Measurements from ENCODE around the gene SEMA3G. TPM values are rescaled to one million over a fixed set of nuclear protein-coding genes. Genes with fewer than 3 reads are reported as not detected.
A peak's percentile ranks its signal among the peaks of the same experiment; 100 is the strongest.

SEMA3G gene
- total RNA-seq, 6 experiments from 2014 or later: not detected

GRCh38 chr3:52428151-52429005 lies 16.5 kb downstream of the SEMA3G start:
- peaks cover 6% of the 10 kb centered on the region for H3K4me1 Mint-ChIP-seq (ENCODE audit: low read depth)
- peaks cover 14% of the 10 kb centered on the region for H3K27me3 Mint-ChIP-seq (ENCODE audit: insufficient read depth)
- H3K27ac Mint-ChIP-seq: no peak overlapping the region
- peak; percentile 74 for DNase-seq
- no peak overlapping the region for H3K4me3 Mint-ChIP-seq
- peak; percentile 85 for TF ChIP-seq CTCF (IDR thresholded peaks at IDR 0.05)
- no peaks in the 10 kb centered on the region for H3K9me3 Mint-ChIP-seq
- H3K36me3 Mint-ChIP-seq (ENCODE audit: low read depth): no peaks in the 10 kb centered on the region

GRCh38 chr3:52423173-52423572 lies 21.7 kb downstream of the SEMA3G start:
- Mint-ChIP-seq H3K4me1 (ENCODE audit: low read depth) (no peaks in the 10 kb centered on the region; the same call in 1 of the 2 replicates), H3K4me3 (no peak overlapping the region), H3K9me3 (no peaks in the 10 kb centered on the region), H3K36me3 (ENCODE audit: low read depth) (no peaks in the 10 kb centered on the region), H3K27ac (no peak overlapping the region), H3K27me3 (ENCODE audit: insufficient read depth) (peaks cover 5% of the 10 kb centered on the region)
- DNase-seq: no peak
- TF ChIP-seq CTCF (IDR thresholded peaks at IDR 0.05): no peak

- Mint-ChIP-seq H3K27me3 (ENCODE audit: insufficient read depth) (peaks cover 5% of the 10 kb centered on the region; the same call in 1 of the 2 replicates), H3K4me1 (ENCODE audit: low read depth) (no peaks in the 10 kb centered on the region; the same call in 1 of the 2 replicates), H3K27ac (no peak overlapping the region), H3K36me3 (ENCODE audit: low read depth) (no peaks in the 10 kb centered on the region), H3K4me3 (no peak overlapping the region), H3K9me3 (no peaks in the 10 kb centered on the region)
- no peak for DNase-seq
- no peak for TF ChIP-seq CTCF (IDR thresholded peaks at IDR 0.05)
Measured at GRCh38 chr3:52422669-52423068, 22.2 kb downstream of the SEMA3G start.

GRCh38 chr3:52420388-52420787 lies 24.5 kb downstream of the SEMA3G start:
- Mint-ChIP-seq H3K27me3 (ENCODE audit: insufficient read depth) (peaks cover 5% of the 10 kb centered on the region; the same call in 1 of the 2 replicates), H3K4me3 (no peak overlapping the region), H3K27ac (no peak overlapping the region), H3K4me1 (ENCODE audit: low read depth) (no peaks in the 10 kb centered on the region), H3K9me3 (no peaks in the 10 kb centered on the region), H3K36me3 (ENCODE audit: low read depth) (no peaks in the 10 kb centered on the region)
- no peak for DNase-seq
- no peak for TF ChIP-seq CTCF (IDR thresholded peaks at IDR 0.05)

- no peak overlapping the region for H3K27ac Mint-ChIP-seq
Measured at GRCh38 chr3:52415800-52416199, 29.1 kb downstream of the SEMA3G start.

More at GRCh38 chr3:52415800-52416199, 29.1 kb downstream of the SEMA3G start:
- no peaks in the 10 kb centered on the region; the same call in 1 of the 2 replicates for H3K36me3 Mint-ChIP-seq (ENCODE audit: low read depth)
- TF ChIP-seq CTCF (IDR thresholded peaks at IDR 0.05): no peak
- no peak for DNase-seq
- H3K27me3 Mint-ChIP-seq (ENCODE audit: insufficient read depth): no peaks in the 10 kb centered on the region; the same call in 1 of the 2 replicates
- no peaks in the 10 kb centered on the region for H3K9me3 Mint-ChIP-seq
- H3K4me3 Mint-ChIP-seq: no peak overlapping the region
- H3K4me1 Mint-ChIP-seq (ENCODE audit: low read depth): peaks cover 22% of the 10 kb centered on the region
